GM21381 (cell line): ENCODE measurements around the gene PEX26.
"Not testable (repeated sequence)": the region's sequence is repeated elsewhere in the genome, so short reads cannot be mapped to it uniquely, and the experiment has no call there.

Experiments
- ATAC-seq: cut with Tn5 transposase; IDR thresholded peaks from one replicate; pipeline ENCODE4 v1.9.1; 2021; ENCODE audit warnings: mild to moderate bottlenecking, moderate library complexity; ENCODE audit not compliant: unreplicated experiment

The PEX26 gene

DNA sequence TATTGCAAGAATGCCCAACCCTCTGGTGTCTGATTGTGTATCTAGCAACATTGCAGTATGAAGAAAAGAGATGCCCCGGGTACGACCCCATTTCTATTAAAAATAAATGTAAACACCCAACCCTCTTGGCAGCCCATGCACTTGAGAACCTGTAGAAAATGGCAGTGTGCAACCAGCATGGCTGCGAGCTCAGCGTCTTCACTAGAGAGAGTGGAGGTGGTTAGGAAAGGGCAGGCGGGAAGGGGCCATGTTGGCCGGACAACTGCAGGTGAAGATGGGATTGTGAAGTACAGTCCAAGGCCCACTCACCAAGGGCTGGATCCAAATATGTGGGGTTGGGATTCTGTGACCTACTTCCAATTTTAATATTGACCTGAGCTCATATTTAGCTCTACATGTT lies 15.9 kb downstream of the PEX26 start:
- ATAC-seq: no peak

DNA sequence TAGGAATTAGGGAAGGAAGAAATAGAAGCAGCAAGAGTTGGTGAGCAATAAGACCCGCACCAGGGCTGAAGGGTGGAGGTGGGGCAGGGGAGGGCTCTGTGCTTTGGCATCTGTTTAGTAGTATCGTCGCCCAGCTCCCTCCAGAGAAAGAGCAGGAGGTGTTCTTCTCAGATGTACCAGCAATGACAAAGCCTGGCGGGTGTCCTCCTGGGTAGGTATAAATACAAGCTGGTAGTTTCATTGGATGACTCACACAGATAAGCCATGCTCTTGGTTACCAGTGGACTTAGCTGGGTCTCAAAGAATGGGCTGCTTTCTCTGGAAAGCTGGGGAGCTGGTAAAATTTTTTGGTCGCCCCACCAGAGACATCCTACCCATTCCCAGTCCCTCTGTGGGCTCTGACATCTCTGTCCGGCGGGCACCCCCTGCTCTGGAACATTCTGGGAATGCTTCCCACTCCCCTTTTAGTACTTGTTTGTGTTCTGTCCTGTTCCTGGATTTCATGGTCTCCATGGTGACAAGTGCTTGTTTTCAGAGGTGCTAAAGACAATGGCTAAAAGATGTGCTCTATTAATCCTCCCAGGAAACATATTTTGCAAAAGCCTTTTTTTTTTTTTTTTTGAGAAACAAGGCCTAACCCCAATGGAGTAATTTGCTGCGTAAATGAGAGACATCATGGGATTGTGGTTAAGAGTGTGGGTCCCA lies 17.5 kb downstream of the PEX26 start:
- no peak for ATAC-seq

DNA sequence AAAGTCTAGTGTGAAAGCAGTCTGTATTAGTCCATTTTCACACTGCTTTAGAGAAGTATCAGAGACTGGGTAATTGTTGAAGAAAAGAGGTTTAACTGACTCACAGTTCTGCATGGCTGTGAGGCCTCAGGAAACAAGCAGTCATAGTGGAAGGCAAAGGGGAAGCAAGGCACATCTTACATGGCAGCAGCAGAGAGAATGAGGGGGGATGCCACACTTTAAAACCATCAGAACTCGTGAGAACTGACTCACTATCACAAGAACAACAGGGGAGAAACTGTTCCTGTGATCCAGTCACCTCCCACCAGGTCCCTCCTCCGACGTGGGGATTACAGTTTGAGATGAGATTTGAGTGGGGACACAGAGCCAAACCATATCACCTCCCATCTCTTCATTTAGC lies 19.0 kb downstream of the PEX26 start:
- no peak for ATAC-seq

DNA sequence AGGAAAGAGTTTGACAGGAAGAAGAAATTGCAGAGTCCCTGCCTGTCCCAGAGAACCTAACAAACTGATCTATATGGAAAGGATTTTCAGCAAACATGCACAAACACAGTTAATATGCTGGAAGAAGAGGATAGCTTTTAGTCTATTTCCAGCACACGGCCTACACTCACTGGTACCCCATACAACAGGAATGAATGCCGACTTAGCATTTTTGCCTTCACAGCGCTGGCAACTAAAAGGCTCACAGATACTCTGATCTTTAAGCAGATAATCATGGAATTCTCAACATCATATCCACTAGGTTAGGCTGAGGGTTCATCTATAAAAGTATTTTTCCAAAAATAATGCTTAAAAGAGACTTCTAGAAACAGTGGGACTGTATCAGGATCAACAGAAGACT lies 23.0 kb downstream of the PEX26 start:
- ATAC-seq: no peak

GRCh38 chr22:18101536-18101935 lies 23.7 kb downstream of the PEX26 start:
- ATAC-seq: no peak

DNA sequence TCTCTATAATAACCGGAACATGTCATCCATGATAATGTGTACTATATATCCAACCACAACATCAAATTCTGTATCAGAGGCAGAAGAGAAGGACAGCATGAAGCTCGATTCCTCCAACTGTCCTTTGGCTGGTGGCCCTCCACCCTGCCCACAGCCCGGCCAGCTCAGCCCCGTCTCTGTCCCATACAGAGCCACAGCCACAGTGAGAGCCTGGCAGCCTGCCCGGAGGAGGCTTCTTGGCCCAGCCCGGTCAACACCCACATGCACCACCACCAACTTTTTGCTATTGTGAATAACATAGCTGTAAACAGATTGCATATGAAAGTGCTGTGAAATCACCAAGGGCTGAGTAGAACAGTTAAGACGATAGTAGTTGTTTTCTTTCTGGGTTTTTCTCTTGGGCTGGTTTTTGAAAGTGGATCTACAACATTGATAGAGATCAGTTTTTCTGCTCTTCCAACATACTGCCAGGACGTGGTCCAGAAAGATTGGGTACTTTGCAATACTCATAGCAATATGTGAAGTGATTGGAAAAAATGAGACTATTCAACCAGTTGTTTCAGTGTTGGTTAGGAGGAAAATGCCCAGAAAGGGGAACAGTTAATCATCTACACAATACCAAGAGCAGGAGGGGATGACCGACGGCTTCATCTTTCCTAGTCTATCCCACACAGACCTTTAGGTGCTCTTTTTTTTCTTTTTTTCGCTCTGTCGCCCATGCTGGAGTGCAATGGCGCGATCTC lies 25.9 kb downstream of the PEX26 start:
- ATAC-seq: no peak

- ATAC-seq: no peak
Measured at GRCh38 chr22:18104566-18104965, 26.8 kb downstream of the PEX26 start.

DNA sequence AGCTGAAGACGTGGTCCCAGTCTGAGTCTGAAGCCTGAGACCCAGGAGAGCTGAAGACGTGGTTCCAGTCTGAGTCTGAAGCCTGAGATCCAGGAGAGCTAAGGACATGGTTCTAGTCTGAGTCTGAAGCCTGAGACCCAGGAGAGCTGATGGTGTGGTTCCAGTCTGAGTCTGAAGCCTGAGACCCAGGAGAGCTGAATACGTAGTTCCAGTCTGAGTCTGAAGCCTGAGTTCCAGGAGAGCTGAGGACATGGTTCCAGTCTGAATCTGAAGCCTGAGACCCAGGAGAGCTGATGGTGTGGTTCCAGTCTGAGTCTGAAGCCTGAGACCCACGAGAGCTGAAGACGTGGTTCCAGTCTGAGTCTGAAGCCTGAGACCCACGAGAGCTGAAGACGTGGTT lies 28.2 kb downstream of the PEX26 start:
- ATAC-seq: not testable (repeated sequence)

GRCh38 chr22:18106550-18107341 lies 29.0 kb downstream of the PEX26 start:
- not testable (repeated sequence) for ATAC-seq

- ATAC-seq: no peak
Measured at GRCh38 chr22:18108187-18108586, 30.4 kb downstream of the PEX26 start.

GRCh38 chr22:18109410-18110193 lies 31.8 kb downstream of the PEX26 start:
- ATAC-seq: no peak

DNA sequence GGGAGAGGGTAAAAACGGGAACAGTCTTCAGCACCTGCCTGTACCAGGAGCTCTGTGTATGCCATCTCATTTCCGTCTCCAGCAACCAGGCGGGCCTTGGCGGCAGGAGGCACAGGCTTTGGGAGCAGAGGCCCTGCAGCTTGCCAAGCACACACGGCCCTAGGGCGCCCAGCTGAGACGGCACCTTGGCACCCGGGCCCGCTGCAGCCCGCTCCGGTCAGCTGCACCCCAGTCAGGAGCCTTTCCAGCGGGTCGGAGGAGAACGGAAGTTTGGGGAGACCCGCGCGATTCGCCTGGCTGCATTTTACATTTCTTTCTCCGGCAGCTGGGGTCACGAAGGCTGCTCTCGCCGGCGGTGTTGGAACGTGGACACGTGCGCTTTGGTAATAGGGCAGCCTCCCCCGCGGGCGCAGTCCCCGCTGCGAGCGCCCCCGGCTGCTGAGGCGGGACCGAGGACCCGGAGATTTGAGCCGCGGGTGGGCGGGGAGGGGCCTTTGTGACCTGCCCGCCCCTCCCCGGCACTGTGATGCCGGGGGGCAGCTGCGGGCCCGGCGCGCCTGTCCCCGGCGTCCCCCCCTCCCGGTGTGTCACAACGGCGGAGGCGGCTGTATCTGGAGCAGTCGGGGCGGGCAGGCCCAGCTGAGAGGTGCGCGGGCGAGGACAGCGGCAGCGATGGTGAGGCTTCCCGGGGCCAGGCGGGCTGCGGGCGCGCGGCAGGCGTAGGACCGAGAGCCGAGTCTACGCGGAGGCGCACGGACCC lies 32.6 kb downstream of the PEX26 start, which contains the start of gene TUBA8:
Gene TUBA8 (plus strand): TSS at position 616 of the 760 bp plus-strand sequence. CDS start 57 bp downstream, at position 673.
- no peak for ATAC-seq

DNA sequence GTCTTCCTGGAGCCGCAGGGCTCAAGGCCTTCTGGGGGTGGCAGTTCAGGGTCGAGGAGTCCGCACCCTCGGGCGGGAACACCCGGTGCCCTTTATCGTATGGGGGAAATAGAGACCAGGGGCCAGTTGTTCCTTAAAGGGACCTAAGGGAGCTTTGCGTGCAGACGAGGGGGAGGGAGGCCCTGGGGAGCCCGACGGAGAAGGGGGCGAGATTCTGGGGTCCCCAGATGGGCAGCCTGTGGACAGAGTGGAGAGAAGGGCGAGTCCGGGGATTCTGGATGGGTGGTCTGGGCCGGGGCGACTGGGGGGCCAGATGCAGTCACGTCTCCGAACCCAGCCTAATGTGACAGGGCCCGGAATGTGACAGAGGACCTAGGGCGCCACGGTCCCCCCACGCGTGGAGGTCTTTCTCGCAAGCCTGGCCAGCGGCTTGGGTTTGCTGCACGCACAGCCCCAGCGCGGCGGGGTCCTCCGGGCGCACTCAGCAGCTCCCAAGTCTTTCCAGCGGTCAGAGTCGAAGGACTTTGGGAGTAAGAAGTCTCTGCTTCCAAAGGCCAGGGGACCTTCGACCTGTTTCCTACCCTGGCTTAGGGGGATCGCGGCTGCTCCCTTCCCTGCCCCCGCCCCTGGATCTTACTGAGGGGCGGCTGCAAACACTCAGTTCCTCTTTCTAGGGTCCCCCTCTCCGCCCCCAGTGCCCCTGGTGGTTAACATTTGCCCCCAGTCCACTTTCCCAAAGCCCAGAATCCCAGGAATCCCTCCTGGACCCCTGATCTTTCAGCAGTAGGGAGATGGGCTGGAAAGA lies 33.4 kb downstream of the PEX26 start:
- no peak for ATAC-seq

DNA sequence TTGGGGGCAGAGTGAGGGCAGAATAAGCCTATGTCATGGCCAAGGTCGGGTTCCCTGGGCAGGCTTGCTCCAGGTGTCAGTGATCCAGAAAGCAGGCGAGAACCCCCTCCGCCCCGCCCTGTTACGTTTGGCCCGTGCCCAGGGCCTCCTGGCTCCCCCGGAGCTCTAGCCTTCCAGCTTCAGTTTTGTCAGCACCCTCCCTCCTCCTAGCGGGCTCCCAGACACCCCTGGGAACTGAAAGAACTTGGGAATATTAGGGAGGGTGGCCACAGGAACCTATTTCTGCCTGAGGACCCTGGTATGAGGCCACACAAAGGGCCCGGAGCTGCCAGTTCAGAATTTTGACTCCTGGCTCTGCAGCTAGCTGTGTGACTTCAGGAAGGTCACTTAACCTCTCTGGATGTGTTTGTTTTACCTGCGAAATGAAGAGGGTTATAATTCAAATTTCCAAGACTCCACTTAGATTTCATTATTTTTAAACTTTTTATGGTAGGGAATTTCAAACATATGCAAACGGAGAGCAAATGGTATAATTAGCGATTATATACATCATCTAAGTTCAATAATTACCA lies 34.1 kb downstream of the PEX26 start:
- no peak for ATAC-seq

- ATAC-seq: no peak
Measured at GRCh38 chr22:18112440-18112839, 34.6 kb downstream of the PEX26 start.

DNA sequence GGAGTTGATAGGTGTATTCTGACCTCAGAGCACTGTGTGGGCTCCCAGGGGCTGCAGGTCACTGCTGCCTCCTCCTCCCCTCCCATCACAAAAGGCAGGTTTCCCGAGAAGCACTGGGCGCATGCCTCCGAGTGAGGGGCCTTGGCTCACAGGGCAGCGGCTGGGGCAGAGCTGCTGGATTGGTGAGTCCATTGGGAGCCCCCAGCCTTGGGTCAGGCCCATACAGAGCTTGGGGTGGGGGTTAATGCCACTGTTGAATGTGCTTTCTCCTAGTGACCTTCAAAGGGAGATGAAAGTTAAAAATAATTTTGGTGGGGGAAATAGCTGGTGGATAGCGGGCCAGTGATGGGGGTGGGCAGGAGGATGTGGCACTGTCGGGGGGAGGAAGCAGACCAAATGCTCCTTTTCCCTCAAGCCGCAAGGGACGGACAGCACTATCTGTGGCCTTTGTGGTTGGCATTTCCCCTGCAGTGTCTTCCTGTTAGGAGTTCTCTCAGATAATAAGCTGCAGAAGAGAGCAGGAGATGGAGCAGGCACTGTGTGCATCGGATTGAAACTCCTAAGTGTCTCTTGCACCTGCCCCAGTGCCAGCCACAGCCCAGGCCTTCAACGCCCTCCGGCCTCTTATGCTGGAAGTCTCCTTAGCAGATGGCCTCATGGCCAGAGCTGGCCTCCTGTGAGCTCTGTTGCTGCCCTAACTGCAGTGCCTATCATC lies 36.0 kb downstream of the PEX26 start:
- ATAC-seq: no peak

DNA sequence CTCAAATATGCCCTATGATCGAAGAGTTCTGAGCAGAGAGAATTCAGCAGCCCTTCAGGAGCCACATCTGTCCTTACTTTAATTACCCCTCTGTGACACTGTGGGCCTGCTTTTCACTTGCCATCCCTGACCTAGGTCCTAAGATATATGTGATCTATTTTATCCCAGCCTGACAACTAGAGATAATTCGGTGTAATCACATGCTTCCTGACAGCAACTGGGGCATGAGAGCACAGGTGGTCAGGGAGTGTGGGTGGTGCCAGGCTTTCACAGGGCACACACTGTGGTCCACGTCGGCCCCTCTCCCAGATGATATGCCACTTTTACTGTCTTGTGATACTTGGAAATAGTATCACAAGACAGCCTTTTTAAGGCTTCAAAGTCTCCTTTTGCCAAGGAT lies 36.7 kb downstream of the PEX26 start:
- no peak for ATAC-seq

- ATAC-seq: no peak
Measured at GRCh38 chr22:18114976-18115652, 37.3 kb downstream of the PEX26 start.
